IPS-18c (cell line): ENCODE results near the gene SPHKAP.
"Not testable (repeated sequence)": the region's sequence is repeated elsewhere in the genome, so short reads cannot be mapped to it uniquely, and the experiment has no call there.

Experiments used
- H3K4me3 ChIP-seq: 2 replicates; pipeline ENCODE4 v1.7.0; 2013; ENCODE audit warnings: low read depth, mild to moderate bottlenecking, low read length, moderate library complexity; ENCODE audit not compliant: insufficient read depth
- H3K9me3 ChIP-seq: one replicate; pipeline ENCODE4 v1.6.1; 2013; ENCODE audit warnings: mild to moderate bottlenecking, low read length, moderate library complexity; ENCODE audit not compliant: control insufficient read depth, insufficient read depth

The SPHKAP gene

DNA sequence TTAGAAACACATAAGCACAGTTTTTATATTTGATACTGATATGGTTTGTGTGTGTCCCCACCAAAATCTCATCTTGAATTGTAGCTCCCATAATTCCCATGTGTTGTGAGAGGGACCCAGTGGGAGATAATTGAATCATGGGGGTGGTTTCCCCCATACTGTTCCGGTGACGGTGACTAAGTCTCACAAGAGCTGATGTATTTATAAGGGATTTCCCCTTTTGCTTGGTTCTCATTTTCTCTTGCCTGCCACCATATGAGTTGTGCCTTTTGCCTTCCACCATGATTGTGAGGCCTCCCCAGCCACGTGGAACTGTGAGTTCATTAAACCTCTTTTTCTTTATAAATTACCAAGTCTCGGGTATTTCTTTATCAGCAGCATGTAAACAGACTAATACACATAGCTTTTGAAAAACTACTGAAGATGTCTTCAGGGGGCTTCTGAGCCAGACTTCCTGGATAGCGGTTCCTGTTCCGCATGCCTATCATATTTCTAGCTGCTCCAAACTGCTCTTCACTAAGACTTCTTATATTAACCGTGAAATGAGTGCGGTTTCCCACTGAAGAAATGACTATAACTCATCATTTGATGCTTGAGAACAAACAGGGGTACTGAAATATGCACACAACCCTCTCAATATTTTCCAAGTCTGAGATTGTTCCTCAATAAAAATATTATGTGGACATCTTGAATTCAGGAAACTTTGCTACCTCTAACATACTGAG lies 75.8 kb downstream of the SPHKAP start:
- Histone ChIP-seq H3K9me3 (no peaks in the 10 kb centered on the region), H3K4me3 (no peak overlapping the region)

DNA sequence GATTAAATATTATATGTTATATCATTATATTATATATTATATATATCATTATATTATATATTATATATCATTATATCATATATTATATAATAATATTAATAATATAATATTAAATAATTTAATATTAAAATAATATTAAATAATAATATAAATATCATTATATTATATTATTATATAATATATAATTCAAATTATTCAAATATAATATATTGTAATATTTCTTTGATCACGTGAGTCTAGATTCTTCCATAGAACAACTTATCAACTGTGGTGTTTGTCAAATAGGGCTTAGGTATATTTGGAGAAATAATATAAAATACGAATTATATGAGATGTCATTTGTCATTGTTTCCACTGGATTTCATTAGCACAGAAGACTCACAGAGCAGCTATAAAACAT lies 77.3 kb downstream of the SPHKAP start:
- Histone ChIP-seq H3K4me3 (no peak overlapping the region), H3K9me3 (no peaks in the 10 kb centered on the region)

DNA sequence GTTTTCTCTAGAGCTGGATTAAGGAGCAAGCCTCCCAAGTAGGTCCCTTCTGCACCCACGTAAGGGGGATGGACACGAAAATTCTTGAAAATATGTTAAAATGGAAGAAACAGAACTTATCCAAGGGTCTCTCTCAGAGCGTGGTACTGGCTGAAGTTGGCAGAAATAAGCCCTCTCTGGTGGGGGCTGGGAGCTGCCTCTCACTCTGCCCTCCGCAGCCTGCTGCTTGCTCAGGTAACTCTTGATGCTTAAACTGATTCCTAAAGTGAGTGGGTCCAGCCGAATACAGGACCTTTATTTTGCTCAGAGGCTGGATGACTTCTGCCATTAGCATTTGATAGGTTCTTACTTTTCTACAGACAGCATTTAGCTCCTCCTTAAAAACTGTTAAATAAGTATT lies 78.1 kb downstream of the SPHKAP start:
- H3K4me3 ChIP-seq, result no peak overlapping the region
- no peaks in the 10 kb centered on the region for H3K9me3 ChIP-seq

DNA sequence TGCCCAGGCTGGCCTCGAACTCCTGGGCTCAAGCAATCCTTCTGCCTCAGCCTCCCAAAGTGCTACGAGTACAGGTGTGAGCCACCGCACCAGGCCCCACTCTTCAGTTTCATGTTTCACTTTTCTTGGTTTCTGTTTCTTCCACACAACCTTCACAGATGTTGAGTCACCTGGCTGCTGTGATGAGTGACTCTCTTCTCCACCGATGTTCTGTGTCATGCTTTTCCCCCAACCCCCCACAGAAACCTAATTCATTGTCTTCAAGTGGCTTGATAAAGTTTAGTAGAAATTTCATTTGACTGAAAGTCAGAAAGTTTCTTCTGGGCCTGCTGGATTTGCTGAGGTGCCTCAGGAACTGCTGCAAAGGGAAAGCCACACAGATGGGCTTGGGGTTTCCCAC lies 78.5 kb downstream of the SPHKAP start:
- H3K9me3 ChIP-seq, result no peaks in the 10 kb centered on the region
- no peak overlapping the region for H3K4me3 ChIP-seq

DNA sequence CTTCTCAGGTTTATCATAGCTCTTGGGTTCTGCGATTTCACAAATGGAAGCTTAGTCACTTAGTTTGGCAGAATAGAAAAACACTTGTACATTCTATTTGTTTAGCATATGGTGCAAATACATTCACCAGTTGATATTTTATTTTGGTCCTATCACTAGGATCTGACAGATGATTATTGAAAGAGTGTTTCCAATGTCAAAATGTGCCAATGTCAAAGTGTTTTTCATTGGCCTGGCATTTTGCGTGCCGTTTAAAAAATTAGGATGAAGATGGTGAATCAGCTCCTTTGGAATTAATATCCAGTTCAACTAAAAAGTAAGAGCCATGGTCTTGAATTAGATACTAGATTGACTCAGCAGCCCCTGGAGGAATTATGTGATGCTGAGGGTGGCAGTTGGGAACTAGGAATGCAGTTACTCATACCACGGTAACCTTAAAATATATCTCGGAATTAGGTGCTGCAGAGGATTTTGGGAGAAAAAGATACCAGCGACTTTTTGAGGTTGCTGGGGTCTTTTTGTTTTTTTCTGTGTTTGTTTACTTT lies 87.0 kb downstream of the SPHKAP start:
- H3K9me3 ChIP-seq, result peaks cover 3% of the 10 kb centered on the region

DNA sequence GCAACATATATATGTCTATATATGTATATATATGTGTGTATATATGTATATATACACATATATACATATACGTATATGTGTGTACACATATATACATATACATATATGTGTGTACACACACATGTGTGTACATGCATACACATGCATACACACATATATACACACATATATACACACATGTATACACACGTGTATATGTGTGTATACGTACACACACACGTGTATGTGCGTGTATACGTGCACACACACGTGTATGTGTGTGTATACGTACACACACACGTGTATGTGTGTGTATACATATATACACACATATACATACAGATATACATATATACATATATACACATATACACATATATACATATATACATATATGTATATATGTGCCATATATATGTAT lies 89.4 kb downstream of the SPHKAP start:
- peaks cover 3% of the 10 kb centered on the region for H3K9me3 ChIP-seq
- H3K4me3 ChIP-seq, result no peak overlapping the region

More for the DNA sequence above, 87.0 kb downstream of the SPHKAP start:
- no peak overlapping the region for H3K4me3 ChIP-seq

DNA sequence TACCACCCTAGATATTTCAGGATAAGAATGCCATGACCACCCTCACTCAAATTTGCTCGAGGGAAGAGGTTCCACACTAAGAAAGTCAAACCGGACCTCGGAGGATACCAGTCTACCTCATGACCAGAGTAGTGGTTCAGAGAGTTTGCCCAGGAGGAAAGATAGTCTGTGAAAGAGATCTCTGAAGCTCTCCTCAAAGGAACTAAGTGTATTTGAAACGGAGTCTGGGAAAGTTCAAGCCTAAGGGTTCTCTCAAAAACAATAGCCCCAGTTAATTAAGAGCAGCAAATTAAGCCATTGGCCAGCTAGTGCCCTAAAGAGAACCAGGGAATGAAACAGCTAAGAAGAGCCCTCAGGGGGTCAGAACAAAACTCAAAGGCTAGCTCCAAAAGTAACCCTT lies 94.9 kb downstream of the SPHKAP start:
- peaks cover 3% of the 10 kb centered on the region for H3K9me3 ChIP-seq
- H3K4me3 ChIP-seq, result no peak overlapping the region

DNA sequence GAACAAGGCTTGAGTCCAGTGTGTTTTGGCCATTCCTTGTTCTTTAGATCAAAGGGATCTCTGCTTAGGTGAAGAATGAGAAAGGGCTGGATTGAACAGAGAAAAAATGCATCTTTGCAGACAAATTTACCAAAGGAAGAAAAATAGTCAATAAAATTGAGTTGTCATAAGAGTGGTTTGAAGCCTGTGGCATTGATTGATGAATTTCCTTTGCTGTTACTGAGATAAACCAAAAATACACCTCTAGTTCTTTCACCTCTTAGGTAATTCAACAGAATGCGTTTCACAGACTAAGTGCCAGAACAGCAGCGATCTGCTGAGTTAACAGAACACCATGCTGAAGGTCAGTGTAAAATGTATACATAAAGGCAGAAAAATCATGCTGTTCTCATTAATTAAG lies 96.8 kb downstream of the SPHKAP start:
- peaks cover under 1% of the 10 kb centered on the region for H3K9me3 ChIP-seq
- H3K4me3 ChIP-seq, result no peak overlapping the region

DNA sequence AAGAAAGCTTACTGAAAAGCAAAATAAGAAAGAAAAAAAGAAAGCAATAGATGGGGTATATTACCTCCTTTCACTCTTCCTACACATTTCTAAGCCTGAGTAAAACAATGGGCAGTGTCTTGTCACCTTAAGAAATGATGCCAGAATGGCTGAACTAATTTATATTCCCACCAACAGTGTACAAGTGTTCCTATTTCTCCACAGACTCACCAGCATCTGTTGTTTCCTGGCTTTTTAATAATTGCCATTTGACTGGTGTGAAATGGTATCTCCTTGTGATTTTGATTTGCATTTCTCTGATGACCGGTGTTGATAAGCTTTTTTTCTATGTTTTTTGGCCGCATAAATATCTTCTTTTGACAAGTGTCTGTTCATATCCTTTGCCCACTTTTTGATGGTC lies 98.4 kb downstream of the SPHKAP start:
- Histone ChIP-seq H3K4me3 (no peak overlapping the region), H3K9me3 (no peaks in the 10 kb centered on the region)

DNA sequence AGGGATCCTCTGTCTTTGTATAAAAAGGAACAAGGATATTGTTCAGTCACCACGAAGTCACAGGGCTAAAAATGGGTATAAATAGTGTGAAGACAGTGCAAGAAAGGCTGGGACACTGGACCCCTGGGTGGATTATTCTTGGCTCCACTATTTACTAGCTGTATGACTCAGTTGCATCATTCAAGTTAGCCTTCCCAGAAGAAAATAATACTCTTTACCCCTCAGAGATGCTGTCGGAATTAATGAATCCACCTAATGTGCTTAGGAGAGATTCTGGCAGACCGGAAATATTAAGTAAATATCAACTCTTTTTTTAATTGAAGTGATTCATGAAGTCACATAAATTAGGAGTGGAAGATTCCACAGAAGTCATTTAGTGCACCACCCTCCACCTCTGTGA lies 98.9 kb downstream of the SPHKAP start:
- no peak overlapping the region for H3K4me3 ChIP-seq
- no peaks in the 10 kb centered on the region for H3K9me3 ChIP-seq

DNA sequence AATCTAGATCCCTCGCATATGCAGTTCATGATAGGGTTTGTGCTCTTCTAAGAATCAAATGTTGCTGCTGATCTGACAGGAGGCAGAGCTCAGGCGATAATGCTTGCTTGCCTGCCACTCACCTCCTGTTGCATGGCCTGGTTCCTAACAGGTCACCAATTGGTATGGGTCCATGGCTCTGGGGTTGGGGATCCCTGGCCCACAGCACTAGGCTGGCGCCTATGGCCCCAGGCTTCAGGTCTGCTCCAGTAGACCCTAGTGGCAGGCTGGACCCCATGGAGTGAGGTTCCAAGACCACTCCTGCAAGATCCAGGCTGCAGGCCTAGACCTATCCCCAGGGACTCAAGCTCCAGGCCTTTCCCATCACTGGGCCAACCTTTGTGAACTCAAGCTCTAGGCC lies 102.3 kb downstream of the SPHKAP start:
- no peaks in the 10 kb centered on the region for H3K9me3 ChIP-seq
- H3K4me3 ChIP-seq, result no peak overlapping the region

DNA sequence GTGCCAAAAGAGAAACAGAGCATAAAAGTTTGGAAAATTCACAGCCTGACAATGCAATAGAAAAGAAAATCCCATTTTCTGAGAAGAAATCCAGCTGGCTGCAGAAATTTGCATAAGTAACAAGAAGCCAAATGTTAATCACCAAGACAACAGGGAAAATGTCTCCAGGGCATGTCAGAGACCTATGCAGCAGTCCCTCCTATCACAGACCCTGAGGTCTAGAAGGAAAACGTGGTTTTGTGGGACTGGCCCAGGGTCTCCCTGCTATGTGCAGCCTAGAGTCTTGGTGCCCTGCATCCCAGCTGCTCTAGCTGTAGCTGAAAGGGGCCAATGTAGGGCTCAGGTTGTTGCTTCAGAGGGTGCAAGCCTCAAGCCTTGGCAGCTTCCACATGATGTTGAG lies 104.8 kb downstream of the SPHKAP start:
- not testable (repeated sequence) for H3K4me3 ChIP-seq

DNA sequence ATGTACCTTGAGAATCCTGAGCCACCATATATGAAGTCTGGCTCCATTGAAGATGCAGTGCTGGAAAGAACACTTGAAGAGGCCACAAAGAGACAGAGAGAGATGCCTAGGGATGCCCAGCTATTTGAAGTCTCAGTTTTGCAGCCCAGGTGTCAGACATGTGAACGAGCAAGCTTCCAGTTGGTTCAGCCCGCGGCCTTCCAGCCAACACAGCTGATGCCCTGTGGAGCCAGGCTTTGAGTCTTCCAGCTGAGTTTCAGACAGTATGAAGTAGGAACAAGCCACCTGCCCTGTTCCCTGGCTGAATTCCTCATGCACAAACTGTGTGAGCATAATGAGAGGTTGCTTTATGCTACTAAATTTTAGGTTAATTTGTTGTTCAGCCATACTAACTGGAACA lies 108.8 kb downstream of the SPHKAP start:
- no peaks in the 10 kb centered on the region for H3K9me3 ChIP-seq
- no peak overlapping the region for H3K4me3 ChIP-seq

More for the DNA sequence above, 104.8 kb downstream of the SPHKAP start:
- H3K9me3 ChIP-seq, result not testable (repeated sequence)

DNA sequence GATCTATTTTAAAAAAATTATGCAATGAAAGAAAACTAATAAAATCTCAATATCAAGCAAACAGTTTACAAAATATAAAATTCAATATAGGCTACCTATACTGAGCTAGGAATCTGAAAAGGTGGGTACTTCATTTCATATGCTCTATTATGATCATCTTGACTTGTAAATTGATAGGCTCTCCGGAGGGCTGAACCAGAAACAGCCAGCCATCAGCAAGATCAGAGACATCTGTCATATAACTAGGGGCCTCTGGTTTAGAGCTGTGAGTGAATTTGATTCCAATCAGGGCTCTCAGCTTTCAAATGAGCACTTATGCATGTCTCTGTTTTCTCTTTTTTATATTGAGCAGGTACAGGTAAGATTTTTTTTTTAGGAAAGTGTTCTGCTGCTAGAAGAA lies 114.2 kb downstream of the SPHKAP start:
- no peaks in the 10 kb centered on the region for H3K9me3 ChIP-seq
- no peak overlapping the region for H3K4me3 ChIP-seq

DNA sequence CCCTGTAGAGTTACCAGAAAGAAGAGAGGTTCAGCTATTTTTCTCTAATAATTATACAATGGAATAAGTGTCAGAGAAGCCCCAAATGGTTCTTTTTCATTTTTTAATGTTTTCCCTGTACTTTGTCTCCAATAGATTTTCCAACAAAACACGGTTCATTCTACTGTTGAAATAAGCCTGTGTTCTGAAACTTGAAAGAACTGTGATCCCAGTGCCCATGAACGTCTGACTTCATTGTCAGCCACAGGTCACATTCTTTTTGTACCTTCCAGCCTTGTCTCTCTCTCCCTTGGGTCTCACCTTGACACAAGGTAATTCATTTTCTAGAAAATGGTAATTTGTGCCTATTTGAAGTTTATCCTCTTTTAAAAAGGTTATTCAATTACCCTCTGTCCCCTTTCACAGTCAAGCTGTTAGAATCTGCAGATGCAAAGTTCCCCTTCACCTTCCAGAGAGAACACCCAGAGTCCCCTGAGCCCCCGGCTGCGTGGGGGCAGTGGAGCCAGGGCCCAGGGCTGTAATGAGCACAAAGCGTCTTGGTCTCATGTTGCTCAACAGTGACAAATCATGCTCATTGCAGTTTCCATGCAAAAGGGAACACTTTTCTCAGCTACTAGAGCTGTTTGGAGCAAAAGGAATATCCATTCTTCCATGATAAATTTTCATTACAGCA lies 115.2 kb downstream of the SPHKAP start:
- Histone ChIP-seq H3K9me3 (no peaks in the 10 kb centered on the region), H3K4me3 (no peak overlapping the region)

DNA sequence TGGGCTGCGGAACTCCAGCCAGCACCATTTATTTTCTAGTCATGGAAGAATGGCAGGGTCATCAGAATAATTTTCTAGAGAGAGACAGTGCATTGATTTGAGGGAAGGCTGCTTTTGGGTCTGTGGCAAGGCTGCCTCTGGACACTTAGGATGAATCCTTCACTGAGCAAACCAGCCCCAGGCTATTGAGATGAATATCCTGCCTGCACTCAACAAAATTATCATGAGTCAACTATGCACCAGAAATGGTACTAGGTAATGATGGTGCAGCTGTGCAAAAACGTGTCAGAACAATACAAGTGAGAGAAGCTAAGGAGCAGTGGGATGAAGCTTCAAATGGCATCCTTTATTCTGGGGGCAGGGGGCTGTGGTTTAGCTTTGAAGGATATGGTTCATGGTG lies 115.8 kb downstream of the SPHKAP start:
- Histone ChIP-seq H3K4me3 (no peak overlapping the region), H3K9me3 (no peaks in the 10 kb centered on the region)

DNA sequence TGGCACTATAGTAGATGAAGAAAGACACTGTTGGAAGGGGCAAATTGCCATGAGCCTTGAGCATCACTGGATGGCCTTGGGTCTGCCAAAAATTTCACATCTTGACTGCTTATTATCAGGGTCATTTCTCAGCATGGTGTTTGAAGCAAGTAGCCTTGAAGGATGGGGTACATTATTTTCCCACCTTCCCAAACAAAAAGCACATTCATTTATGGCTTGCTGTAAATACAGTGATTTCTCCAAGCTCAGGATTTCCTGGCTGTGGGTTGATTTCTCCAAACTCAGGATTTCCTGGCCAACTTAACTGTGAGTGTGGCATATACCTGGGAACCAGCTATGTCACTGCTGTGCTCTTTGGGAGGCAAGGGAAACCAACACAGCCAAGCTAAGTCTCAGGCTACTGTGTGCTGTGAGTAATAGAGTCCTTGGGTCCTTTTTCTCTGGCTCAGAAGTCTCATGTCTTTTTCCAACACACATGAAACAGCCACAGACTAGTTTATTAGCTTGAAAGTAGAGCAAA lies 116.6 kb downstream of the SPHKAP start:
- H3K9me3 ChIP-seq, result no peaks in the 10 kb centered on the region

DNA sequence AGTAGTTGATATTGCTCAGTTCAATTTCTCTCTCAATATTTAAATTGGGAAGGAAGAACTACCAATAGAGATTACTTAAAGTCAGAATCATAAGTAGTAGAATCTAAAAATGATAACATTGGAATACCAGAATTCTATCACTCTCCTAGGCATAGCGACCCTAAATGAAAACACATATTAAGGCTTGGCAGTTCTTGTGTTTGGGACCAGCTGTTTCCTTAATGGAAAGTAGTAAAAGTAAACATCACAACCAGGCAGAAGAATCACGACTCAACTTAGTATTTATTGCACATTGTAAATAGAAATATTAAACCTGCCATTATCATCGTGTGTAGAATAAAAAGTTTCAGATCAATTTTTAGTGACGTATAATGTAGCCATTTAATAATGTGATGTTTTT lies 117.5 kb downstream of the SPHKAP start:
- Histone ChIP-seq H3K9me3 (no peaks in the 10 kb centered on the region), H3K4me3 (no peak overlapping the region)

More for the DNA sequence above, 116.6 kb downstream of the SPHKAP start:
- H3K4me3 ChIP-seq, result no peak overlapping the region
